Measurements from ENCODE around the gene PABPN1. TPM values are rescaled to one million over a fixed set of nuclear protein-coding genes. Genes with fewer than 3 reads are reported as not detected.

Gene PABPN1
- total and polyA plus RNA-seq, 2 of the 13 experiments (the other 11 are each of a cell fraction or from before 2014, with no cell fraction given), result 233 to 524 TPM

DNA sequence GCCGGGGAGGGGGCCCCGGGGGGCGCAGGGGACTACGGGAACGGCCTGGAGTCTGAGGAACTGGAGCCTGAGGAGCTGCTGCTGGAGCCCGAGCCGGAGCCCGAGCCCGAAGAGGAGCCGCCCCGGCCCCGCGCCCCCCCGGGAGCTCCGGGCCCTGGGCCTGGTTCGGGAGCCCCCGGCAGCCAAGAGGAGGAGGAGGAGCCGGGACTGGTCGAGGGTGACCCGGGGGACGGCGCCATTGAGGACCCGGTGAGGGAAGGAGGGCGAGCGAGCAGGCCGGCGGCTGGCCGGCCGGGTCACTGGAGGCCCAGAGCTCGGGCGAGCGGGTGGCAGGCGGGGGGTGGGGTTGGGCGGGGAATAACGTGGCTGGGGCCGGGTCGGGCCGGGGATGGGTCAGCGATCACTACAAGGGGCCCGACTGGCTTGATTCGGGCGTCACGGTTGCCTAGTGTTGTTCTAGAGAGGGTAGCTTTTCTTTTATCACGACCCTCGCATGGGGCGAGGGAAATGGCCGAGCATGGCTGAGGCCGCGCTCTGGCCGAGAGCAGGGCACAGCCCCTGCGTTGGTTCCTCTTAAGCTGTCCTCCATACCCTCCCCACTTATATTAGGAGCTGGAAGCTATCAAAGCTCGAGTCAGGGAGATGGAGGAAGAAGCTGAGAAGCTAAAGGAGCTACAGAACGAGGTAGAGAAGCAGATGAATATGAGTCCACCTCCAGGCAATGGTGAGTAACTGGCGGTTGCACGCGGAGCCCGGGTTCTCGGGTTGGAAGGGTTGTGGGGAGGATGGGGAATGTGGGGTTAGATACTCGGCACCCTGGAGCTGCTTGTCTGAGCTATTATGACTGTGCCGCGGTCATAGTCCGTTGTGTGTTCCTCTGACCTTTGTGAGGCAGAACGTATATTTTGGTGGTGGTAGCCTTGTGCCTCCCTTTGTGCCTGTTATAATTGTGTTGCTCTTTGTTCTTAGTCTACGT lies 603 bp downstream of the PABPN1 start (continued):
- TF ChIP-seq, protein P1, sequence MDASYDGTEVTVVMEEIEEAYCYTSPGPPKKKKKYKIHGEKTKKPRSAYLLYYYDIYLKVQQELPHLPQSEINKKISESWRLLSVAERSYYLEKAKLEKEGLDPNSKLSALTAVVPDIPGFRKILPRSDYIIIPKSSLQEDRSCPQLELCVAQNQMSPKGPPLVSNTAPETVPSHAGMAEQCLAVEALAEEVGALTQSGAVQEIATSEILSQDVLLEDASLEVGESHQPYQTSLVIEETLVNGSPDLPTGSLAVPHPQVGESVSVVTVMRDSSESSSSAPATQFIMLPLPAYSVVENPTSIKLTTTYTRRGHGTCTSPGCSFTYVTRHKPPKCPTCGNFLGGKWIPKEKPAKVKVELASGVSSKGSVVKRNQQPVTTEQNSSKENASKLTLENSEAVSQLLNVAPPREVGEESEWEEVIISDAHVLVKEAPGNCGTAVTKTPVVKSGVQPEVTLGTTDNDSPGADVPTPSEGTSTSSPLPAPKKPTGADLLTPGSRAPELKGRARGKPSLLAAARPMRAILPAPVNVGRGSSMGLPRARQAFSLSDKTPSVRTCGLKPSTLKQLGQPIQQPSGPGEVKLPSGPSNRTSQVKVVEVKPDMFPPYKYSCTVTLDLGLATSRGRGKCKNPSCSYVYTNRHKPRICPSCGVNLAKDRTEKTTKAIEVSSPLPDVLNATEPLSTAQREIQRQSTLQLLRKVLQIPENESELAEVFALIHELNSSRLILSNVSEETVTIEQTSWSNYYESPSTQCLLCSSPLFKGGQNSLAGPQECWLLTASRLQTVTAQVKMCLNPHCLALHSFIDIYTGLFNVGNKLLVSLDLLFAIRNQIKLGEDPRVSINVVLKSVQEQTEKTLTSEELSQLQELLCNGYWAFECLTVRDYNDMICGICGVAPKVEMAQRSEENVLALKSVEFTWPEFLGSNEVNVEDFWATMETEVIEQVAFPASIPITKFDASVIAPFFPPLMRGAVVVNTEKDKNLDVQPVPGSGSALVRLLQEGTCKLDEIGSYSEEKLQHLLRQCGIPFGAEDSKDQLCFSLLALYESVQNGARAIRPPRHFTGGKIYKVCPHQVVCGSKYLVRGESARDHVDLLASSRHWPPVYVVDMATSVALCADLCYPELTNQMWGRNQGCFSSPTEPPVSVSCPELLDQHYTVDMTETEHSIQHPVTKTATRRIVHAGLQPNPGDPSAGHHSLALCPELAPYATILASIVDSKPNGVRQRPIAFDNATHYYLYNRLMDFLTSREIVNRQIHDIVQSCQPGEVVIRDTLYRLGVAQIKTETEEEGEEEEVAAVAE (CRISPR knock-in tag; IDR thresholded peaks at IDR 0.05; ENCODE audit: borderline replicate concordance), result peak; percentile 77
- TF ChIP-seq TEF (CRISPR knock-in tag; IDR thresholded peaks at IDR 0.05) (no peak; the same call in none of the 2 replicates), ZSCAN25 (CRISPR knock-in tag; IDR thresholded peaks at IDR 0.05) (peak; percentile 12; the same call in 1 of the 2 replicates), AGO2 (optimal IDR thresholded peaks at IDR 0.05; ENCODE audit: low read depth, low read length) (peak; percentile 93), NFKB2 (CRISPR knock-in tag; IDR thresholded peaks at IDR 0.05; ENCODE audit: borderline replicate concordance) (peak; percentile 85), ZNF552 (CRISPR knock-in tag; IDR thresholded peaks at IDR 0.05; ENCODE audit: borderline replicate concordance) (0 out of 2 replicates have a peak, but pooled peaks have one; percentile 57), SOX13 (IDR thresholded peaks at IDR 0.05) (no peak; the same call in 1 of the 2 replicates), SOX13 (CRISPR knock-in tag; conservative IDR thresholded peaks at IDR 0.05 in 1 of 2, IDR thresholded peaks at IDR 0.05 in 1 of 2) (peak; percentile 68 to 94; a peak in 3 of 4 replicates), ZBTB25 (CRISPR knock-in tag; IDR thresholded peaks at IDR 0.05) (peak; percentile 70), HBP1 (CRISPR knock-in tag; IDR thresholded peaks at IDR 0.05; ENCODE audit: low read depth) (peak; percentile 11; the same call in 1 of the 2 replicates), ZNF605 (CRISPR knock-in tag; IDR thresholded peaks at IDR 0.05) (peak; percentile 75), ZFP82 (CRISPR knock-in tag; IDR thresholded peaks at IDR 0.05; ENCODE audit: borderline replicate concordance) (peak; percentile 63; the same call in 1 of the 2 replicates), ZSCAN20 (CRISPR knock-in tag; IDR thresholded peaks at IDR 0.05; ENCODE audit: borderline replicate concordance) (peak; percentile 96; the same call in 1 of the 2 replicates), YEATS2 (CRISPR knock-in tag; IDR thresholded peaks at IDR 0.05; ENCODE audit: borderline replicate concordance) (peak; percentile 14; the same call in 1 of the 2 replicates), ZNF737 (CRISPR knock-in tag; IDR thresholded peaks at IDR 0.05; ENCODE audit: borderline replicate concordance) (no peak), YY1 (IDR thresholded peaks at IDR 0.05; ENCODE audit: insufficient read depth, insufficient replicate concordance, low read depth, low read length) (peak; percentile 9), SALL1 (CRISPR knock-in tag; IDR thresholded peaks at IDR 0.05) (peak; percentile 63), BCL3 (CRISPR knock-in tag; IDR thresholded peaks at IDR 0.05) (0 out of 2 replicates have a peak, but pooled peaks have one; percentile 51)
